ENCODE data around the gene DMTF1. TPM values are rescaled to one million over a fixed set of nuclear protein-coding genes. Genes with fewer than 3 reads are reported as not detected.
A peak's percentile ranks its signal among the peaks of the same experiment; 100 is the strongest.
"Not testable (repeated sequence)": the region's sequence is repeated elsewhere in the genome, so short reads cannot be mapped to it uniquely, and the experiment has no call there.

Gene DMTF1
- total and polyA plus RNA-seq, 2 experiments from 2014 or later = 37.8 to 75.1 TPM

- no peaks in the 10 kb centered on the region for H4K20me1 ChIP-seq (ENCODE audit: insufficient read depth, poor library complexity, severe bottlenecking)
- H3K27me3 ChIP-seq = no peaks in the 10 kb centered on the region
- peaks cover 34% of the 10 kb centered on the region for H3K79me2 ChIP-seq
- H3K9me3 ChIP-seq (ENCODE audit: low read depth) = no peaks in the 10 kb centered on the region
- peak overlapping the region; percentile 36 for H3K27ac ChIP-seq
- 94% methylated on average over 6 of the region's 6 CpGs for WGBS (ENCODE audit: low lambda C conversion rate, missing lambda C conversion rate)
- no peaks in the 10 kb centered on the region for H3K4me1 ChIP-seq (ENCODE audit: insufficient read depth)
- no peak for DNase-seq (ENCODE audit: low spot score)
- H3K4me2 ChIP-seq = no peak overlapping the region
- no peak overlapping the region for H3K4me3 ChIP-seq
- TF ChIP-seq EZH2 (IDR thresholded peaks at IDR 0.05; ENCODE audit: borderline replicate concordance) = no peak
- TF ChIP-seq, protein P1, sequence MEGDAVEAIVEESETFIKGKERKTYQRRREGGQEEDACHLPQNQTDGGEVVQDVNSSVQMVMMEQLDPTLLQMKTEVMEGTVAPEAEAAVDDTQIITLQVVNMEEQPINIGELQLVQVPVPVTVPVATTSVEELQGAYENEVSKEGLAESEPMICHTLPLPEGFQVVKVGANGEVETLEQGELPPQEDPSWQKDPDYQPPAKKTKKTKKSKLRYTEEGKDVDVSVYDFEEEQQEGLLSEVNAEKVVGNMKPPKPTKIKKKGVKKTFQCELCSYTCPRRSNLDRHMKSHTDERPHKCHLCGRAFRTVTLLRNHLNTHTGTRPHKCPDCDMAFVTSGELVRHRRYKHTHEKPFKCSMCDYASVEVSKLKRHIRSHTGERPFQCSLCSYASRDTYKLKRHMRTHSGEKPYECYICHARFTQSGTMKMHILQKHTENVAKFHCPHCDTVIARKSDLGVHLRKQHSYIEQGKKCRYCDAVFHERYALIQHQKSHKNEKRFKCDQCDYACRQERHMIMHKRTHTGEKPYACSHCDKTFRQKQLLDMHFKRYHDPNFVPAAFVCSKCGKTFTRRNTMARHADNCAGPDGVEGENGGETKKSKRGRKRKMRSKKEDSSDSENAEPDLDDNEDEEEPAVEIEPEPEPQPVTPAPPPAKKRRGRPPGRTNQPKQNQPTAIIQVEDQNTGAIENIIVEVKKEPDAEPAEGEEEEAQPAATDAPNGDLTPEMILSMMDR (IDR thresholded peaks at IDR 0.05; ENCODE audit: poor library complexity) = no peak
- no peak for TF ChIP-seq EZH2phosphoT487 (IDR thresholded peaks at IDR 0.05; ENCODE audit: low read depth, severe bottlenecking, unreplicated experiment)
- no peaks in the 10 kb centered on the region for H3K36me3 ChIP-seq (replicated peaks; ENCODE audit: insufficient read depth, low read depth)
- H3K9me2 ChIP-seq (replicated peaks; ENCODE audit: insufficient read depth) = no peaks in the 10 kb centered on the region
- H2AFZ ChIP-seq = no peak overlapping the region
These were observed 47.6 kb downstream of the DMTF1 start for GRCh38 chr7:87199700-87200450.

DNA sequence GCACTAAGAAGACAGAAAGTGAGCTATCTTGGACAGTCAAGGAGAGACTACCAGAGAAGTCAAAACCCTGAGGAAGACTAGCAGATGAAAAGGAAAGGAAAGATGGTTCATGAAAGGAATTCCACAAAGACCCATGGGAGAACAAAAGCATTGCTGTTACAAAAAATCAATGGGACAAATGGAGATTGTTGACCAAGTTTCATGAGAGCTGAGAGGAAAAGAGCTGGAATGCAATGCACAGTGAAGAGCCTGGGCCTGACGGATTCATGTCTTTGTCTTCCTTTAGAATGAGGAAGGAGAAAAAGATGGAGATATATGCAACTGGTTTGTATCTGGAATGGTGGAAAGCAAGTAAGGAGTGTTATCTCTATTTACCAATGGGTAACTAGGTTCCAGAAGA, 50.0 kb downstream of the DMTF1 start:
- Histone ChIP-seq H3K27ac (no peak overlapping the region), H3K4me2 (no peak overlapping the region), H3K9me3 (ENCODE audit: low read depth) (peaks cover 8% of the 10 kb centered on the region), H3K9me2 (replicated peaks; ENCODE audit: insufficient read depth) (no peaks in the 10 kb centered on the region), H3K4me3 (no peak overlapping the region), H3K79me2 (peaks cover 46% of the 10 kb centered on the region), H3K36me3 (replicated peaks; ENCODE audit: insufficient read depth, low read depth) (no peaks in the 10 kb centered on the region), H2AFZ (no peak overlapping the region), H4K20me1 (ENCODE audit: insufficient read depth, poor library complexity, severe bottlenecking) (no peaks in the 10 kb centered on the region), H3K4me1 (ENCODE audit: insufficient read depth) (no peaks in the 10 kb centered on the region), H3K27me3 (no peaks in the 10 kb centered on the region)
- no peak for DNase-seq (ENCODE audit: low spot score)
- TF ChIP-seq EZH2phosphoT487 (IDR thresholded peaks at IDR 0.05; ENCODE audit: low read depth, severe bottlenecking, unreplicated experiment) = no peak
- TF ChIP-seq, protein P1 (IDR thresholded peaks at IDR 0.05; ENCODE audit: poor library complexity) = no peak
- no peak for TF ChIP-seq EZH2 (IDR thresholded peaks at IDR 0.05; ENCODE audit: borderline replicate concordance)
- 92% methylated on average over 1 of the region's 1 CpG for WGBS (ENCODE audit: low lambda C conversion rate, missing lambda C conversion rate)

GRCh38 chr7:87202705-87203104, 50.5 kb downstream of the DMTF1 start:
- no peaks in the 10 kb centered on the region for H3K4me1 ChIP-seq (ENCODE audit: insufficient read depth)
- H3K4me3 ChIP-seq = no peak overlapping the region
- H3K9me3 ChIP-seq (ENCODE audit: low read depth) = peaks cover 8% of the 10 kb centered on the region
- TF ChIP-seq EZH2phosphoT487 (IDR thresholded peaks at IDR 0.05; ENCODE audit: low read depth, severe bottlenecking, unreplicated experiment) = no peak
- TF ChIP-seq, protein P1 (IDR thresholded peaks at IDR 0.05; ENCODE audit: poor library complexity) = no peak
- TF ChIP-seq EZH2 (IDR thresholded peaks at IDR 0.05; ENCODE audit: borderline replicate concordance) = no peak
- H2AFZ ChIP-seq = no peak overlapping the region
- H3K36me3 ChIP-seq (replicated peaks; ENCODE audit: insufficient read depth, low read depth) = no peaks in the 10 kb centered on the region
- no peaks in the 10 kb centered on the region for H3K9me2 ChIP-seq (replicated peaks; ENCODE audit: insufficient read depth)
- H3K79me2 ChIP-seq = peaks cover 47% of the 10 kb centered on the region
- no peak overlapping the region for H3K4me2 ChIP-seq
- no peaks in the 10 kb centered on the region for H4K20me1 ChIP-seq (ENCODE audit: insufficient read depth, poor library complexity, severe bottlenecking)
- WGBS (ENCODE audit: low lambda C conversion rate, missing lambda C conversion rate) = 90% methylated on average over 2 of the region's 2 CpGs
- H3K27ac ChIP-seq = no peak overlapping the region
- no peaks in the 10 kb centered on the region for H3K27me3 ChIP-seq
- no peak for DNase-seq (ENCODE audit: low spot score)

DNA sequence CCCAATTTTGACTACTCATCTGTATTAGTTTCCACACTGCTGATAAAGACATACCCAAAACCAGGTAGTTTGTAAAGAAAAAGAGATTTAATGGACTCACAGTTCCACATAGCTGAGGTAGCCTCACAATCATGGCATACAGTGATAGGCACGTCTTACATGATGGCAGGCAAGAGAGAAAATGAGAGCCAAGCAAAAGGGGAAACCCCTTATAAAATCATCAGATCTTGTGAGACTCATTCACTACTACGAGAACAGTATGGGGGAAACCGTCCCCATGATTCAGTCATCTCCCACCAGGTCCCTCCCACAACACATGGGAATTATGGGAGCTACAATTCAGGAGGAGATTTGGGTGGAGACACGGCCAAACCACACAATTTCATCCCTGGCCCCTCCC, 51.7 kb downstream of the DMTF1 start:
- H3K4me2 ChIP-seq; H4K20me1 ChIP-seq (ENCODE audit: insufficient read depth, poor library complexity, severe bottlenecking); H2AFZ ChIP-seq; DNase-seq (ENCODE audit: low spot score); H3K4me3 ChIP-seq; H3K4me1 ChIP-seq (ENCODE audit: insufficient read depth); H3K27ac ChIP-seq; H3K9me2 ChIP-seq (replicated peaks; ENCODE audit: insufficient read depth); H3K36me3 ChIP-seq (replicated peaks; ENCODE audit: insufficient read depth, low read depth); H3K27me3 ChIP-seq; H3K9me3 ChIP-seq (ENCODE audit: low read depth): not testable (repeated sequence)
- peaks cover 46% of the 10 kb centered on the region for H3K79me2 ChIP-seq
- 97% methylated on average over 4 of the region's 4 CpGs for WGBS (ENCODE audit: low lambda C conversion rate, missing lambda C conversion rate)

All from hepatocyte (in vitro differentiated cells).